Adrenal gland (tissue), 12 donors: ENCODE measurements around the gene COL16A1. TPM values are rescaled to one million over a fixed set of nuclear protein-coding genes. Genes with fewer than 3 reads are reported as not detected.
A peak's percentile ranks its signal among the peaks of the same experiment; 100 is the strongest.

Experiments used
- DNase-seq, 7 donors: peaks; one replicate each; pipeline ENCODE4 v3.0.0-alpha.2; 2019 to 2020
- H3K27ac ChIP-seq, 5 donors: fragments of 200-600 bp; sonication (generic) in 4 of 5; 1 replicate in 3 of 5; 2 replicates in 2 of 5; pipeline versions ENCODE4 v1.5.1 to v1.8.0; 2016 to 2020; ENCODE audit warnings: mild to moderate bottlenecking in 1 of 5
- H3K27me3 ChIP-seq: fragments of 200-600 bp; 2 replicates; pipeline ENCODE4 v1.8.0; 2021
- H3K36me3 ChIP-seq, 2 donors: fragments of 200-600 bp; replicated peaks in 1 of 2; 1 replicate in 1 of 2; 2 replicates in 1 of 2; pipeline versions ENCODE4 v1.5.1 to v1.8.0; 2018 to 2022
- H3K4me1 ChIP-seq, 2 donors: fragments of 200-600 bp; replicated peaks in 1 of 2; 1 replicate in 1 of 2; 2 replicates in 1 of 2; pipeline versions ENCODE4 v1.5.1 to v1.8.0; 2018 to 2021
- H3K4me3 ChIP-seq, 4 donors: fragments of 200-600 bp; sonication (generic) in 3 of 4; one replicate each; pipeline ENCODE4 v1.5.1; 2016 to 2018
- H3K9me3 ChIP-seq, 3 donors: fragments of 200-600 bp; sonication (generic) in 1 of 3; replicated peaks in 1 of 3; 1 replicate in 2 of 3; 2 replicates in 1 of 3; pipeline versions ENCODE4 v1.5.1 to v1.8.0; 2016 to 2021
- CTCF ChIP-seq, 6 experiments: fragments of 450-650 bp in 4 of 6; fragments of 200-600 bp in 2 of 6; sonication (generic) in 1 of 6; IDR thresholded peaks; 1 replicate in 5 of 6; 2 replicates in 1 of 6; pipeline versions ENCODE4 v1.5.1 to v1.8.0; 2016 to 2021; ENCODE audit warnings: antibody characterized with exemption in 6 of 6, mild to moderate bottlenecking in 2 of 6, moderate library complexity in 1 of 6
- POLR2A ChIP-seq, 2 donors: fragments of 450-650 bp; IDR thresholded peaks; one replicate each; pipeline ENCODE4 v1.6.1; 2017; ENCODE audit warnings: antibody characterized with exemption in 2 of 2, mild to moderate bottlenecking in 2 of 2, moderate library complexity in 1 of 2
- WGBS, 4 donors: extraction: QIAGEN DNeasy Blood & Tissue Kit in 2 of 4; methylation state at CpG; one replicate each; pipeline versions ENCODE4 v1.1.5 to v1.1.7; 2013 to 2017; 5-methylcytosine and 5-hydroxymethylcytosine counted together
- intact Hi-C, 2 donors: fragments of 100-400 bp; cut with DNase I; formaldehyde crosslinking; loops; one replicate each; pipeline versions ENCODE4 v1.14.1 to v1.15.0; 2022 to 2023
- polyA plus RNA-seq, 3 donors: library from polyadenylated mRNA; stranded (reverse); fragments of 200-250 nt in 2 of 3; fragments of 350-450 nt in 1 of 3; fragmentation: Illumina TruSeq in 1 of 3; extraction: RNeasy Lipid Tissue Mini Kit (QIAGEN cat#74804) in 1 of 3; gene quantifications; one replicate each; pipeline ENCODE4 v1.2.3, GENCODE V29; 2013 to 2014
- total RNA-seq, 9 donors: library from RNA; depleted of rRNA in 4 of 9; stranded (reverse); fragments of >200 nt in 4 of 9; fragments of 120-200 nt in 1 of 9; fragmentation: NEBNext Ultra II Directional in 1 of 9; extraction: Animal tissue kit (Norgen Biotek cat#: 25700) in 1 of 9; gene quantifications; one replicate each; pipeline versions ENCODE4 v1.1.0 to v1.2.4, GENCODE V29; 2013 to 2023
- donor health status: healthy with polysubstance abuse.
- donor health status: Bipolar disorder and iron deficiency.
- donor health status: DM: yes; HTN: yes; CAD: no.
- donor health status: DM: no; HTN: no; CAD: no.
- donor health status: DM: no; HTN: no; CAD: no.
- donor health status: DM: yes; HTN: yes; CAD: no.

The COL16A1 gene
- total and polyA plus RNA-seq, 12 donors = 6.1 to 129 (median 26.9) TPM

- H3K4me1 ChIP-seq = peaks cover 0 to 5% of the 10 kb centered on the region in 2 donors
- DNase-seq = no peak
Measured at GRCh38 chr1:31747304-31747703, 43.5 kb upstream of the COL16A1 start.

GRCh38 chr1:31746687-31747086 is 42.9 kb upstream of the COL16A1 start:
- Histone ChIP-seq H3K36me3 (no peaks in the 10 kb centered on the region), H3K4me3 (no peak overlapping the region), H3K4me1 (peaks cover 0 to 5% of the 10 kb centered on the region in 2 donors), H3K27me3 (no peaks in the 10 kb centered on the region), H3K9me3 (no peaks in the 10 kb centered on the region), H3K27ac (no peak overlapping the region)
- no peak for DNase-seq
- TF ChIP-seq POLR2A (IDR thresholded peaks at IDR 0.05) (no peak), CTCF (IDR thresholded peaks at IDR 0.05) (no peak)
- intact Hi-C loops = loop anchor here (5.0 kb wide), 1 partner anchor 84 kb away; no protein-coding TSS in a partner anchor
- WGBS, 4 donors = 56 to 85% (median 64%) methylated on average over 7 of the region's 7 CpGs

More at GRCh38 chr1:31747304-31747703, 43.5 kb upstream of the COL16A1 start:
- 80 to 93% (median 84%) methylated on average over 1 of the region's 1 CpG for WGBS, 4 donors
- no peaks in the 10 kb centered on the region for H3K9me3 ChIP-seq
- intact Hi-C loops = loop anchor here (5.0 kb wide), 1 partner anchor 85 kb away; no protein-coding TSS in a partner anchor
- no peaks in the 10 kb centered on the region for H3K36me3 ChIP-seq
- no peak overlapping the region for H3K4me3 ChIP-seq
- no peak for TF ChIP-seq POLR2A (IDR thresholded peaks at IDR 0.05)
- TF ChIP-seq CTCF (IDR thresholded peaks at IDR 0.05) = no peak
- H3K27ac ChIP-seq = no peak overlapping the region
- H3K27me3 ChIP-seq = no peaks in the 10 kb centered on the region

- H3K4me3 ChIP-seq = no peak overlapping the region
- no peaks in the 10 kb centered on the region for H3K9me3 ChIP-seq
- TF ChIP-seq CTCF (IDR thresholded peaks at IDR 0.05) (peak in 2 of 6 experiments; percentile 13 to 16), POLR2A (IDR thresholded peaks at IDR 0.05) (no peak)
- WGBS, 4 donors = 56 to 68% (median 62%) methylated on average over 12 to 15 of the region's 15 CpGs
- DNase-seq = no peak
- H3K27me3 ChIP-seq = no peaks in the 10 kb centered on the region
- intact Hi-C loops = loop anchor here (5.0 kb wide), 1 partner anchor 84 kb away; no protein-coding TSS in a partner anchor
- peaks cover 0 to 5% of the 10 kb centered on the region in 2 donors for H3K4me1 ChIP-seq
- H3K27ac ChIP-seq = no peak overlapping the region
- no peaks in the 10 kb centered on the region for H3K36me3 ChIP-seq
Measured at GRCh38 chr1:31745946-31746670, 42.3 kb upstream of the COL16A1 start.

- peak; percentile 63 to 86 (median 78) for DNase-seq
- Histone ChIP-seq H3K4me1 (peaks cover 0 to 5% of the 10 kb centered on the region in 2 donors), H3K4me3 (no peak overlapping the region), H3K36me3 (no peaks in the 10 kb centered on the region), H3K9me3 (no peaks in the 10 kb centered on the region), H3K27ac (no peak overlapping the region), H3K27me3 (no peaks in the 10 kb centered on the region)
- 16 to 46% (median 30%) methylated on average over 3 to 4 of the region's 4 CpGs for WGBS, 4 donors
- intact Hi-C loops = loop anchor here (5.0 kb wide), 1 partner anchor 83 kb away; no protein-coding TSS in a partner anchor
- TF ChIP-seq POLR2A (IDR thresholded peaks at IDR 0.05) (no peak), CTCF (IDR thresholded peaks at IDR 0.05) (peak; percentile 62 to 80 (median 69))
Measured at GRCh38 chr1:31745096-31745945, 41.5 kb upstream of the COL16A1 start.
